K562 (cell line): ENCODE data around the gene RER1. TPM values are rescaled to one million over a fixed set of nuclear protein-coding genes. Genes with fewer than 3 reads are reported as not detected.

Experiments used
- ATAC-seq: fragments of 200-7000 bp; cut with Tn5 transposase; 3 replicates; pipeline ENCODE4 v1.9.1; 2020; ENCODE audit warnings: moderate library complexity
- BruUV-seq: library from RNA; stranded (reverse); fragments of 400-500 nt; replicated peaks from 2 replicates; lab custom pipeline; 2021; lab: Mats Ljungman, UMichigan
- CTCF ChIA-PET: fragments of 300-600 bp; formaldehyde crosslinking; extraction: SDS; loops from one replicate; lab custom pipeline; 2021; ENCODE audit warnings: low intra/inter-chr PET ratio; lab: Yijun Ruan, JAX
- POLR2A ChIA-PET: fragments of 300-600, 350-650 bp; sonication (Branson Sonifier 250); formaldehyde crosslinking; extraction: SDS; loops from one replicate; lab custom pipeline; 2021; ENCODE audit warnings: antibody characterized with exemption, inconsistent platforms; lab: Yijun Ruan, JAX
- DNase-seq, 4 experiments: peaks; one replicate each; pipeline versions ENCODE4 v3.0.0 to v3.0.0-alpha.2; 2011 to 2018; ENCODE audit warnings: low spot score in 3 of 4, mixed read lengths in 3 of 4; ENCODE audit errors: extremely low read depth in 1 of 4
- FAIRE-seq: peaks from 2 replicates; lab custom pipeline; 2011; peaks lifted over from hg19 to GRCh38; lab: Jason Lieb, UNC
- H2AFZ ChIP-seq: 2 replicates; pipeline ENCODE4 v1.6.0; 2011; ENCODE audit warnings: low read depth, low read length, control low read depth, inconsistent platforms
- H3K27ac ChIP-seq: fragments of 200-600 bp; 3 replicates; pipeline ENCODE4 v1.8.0; 2011; ENCODE audit warnings: low read depth, mild to moderate bottlenecking, control low read depth, inconsistent platforms, low read length, moderate library complexity, mixed read lengths; ENCODE audit errors: extremely low read depth
- H3K27me3 ChIP-seq, 2 experiments: fragments of 300-600 bp in 1 of 2; 2 replicates in 1 of 2; 3 replicates in 1 of 2; pipeline versions ENCODE4 v1.6.0 to v1.8.0; 2011; ENCODE audit warnings: inconsistent platforms in 2 of 2, low read length in 2 of 2, mild to moderate bottlenecking in 1 of 2, mixed read lengths in 1 of 2, moderate library complexity in 1 of 2; ENCODE audit not compliant: control insufficient read depth in 2 of 2, insufficient read depth in 2 of 2
- H3K36me3 ChIP-seq: fragments of 300-600 bp; 3 replicates; pipeline ENCODE4 v1.8.0; 2011; ENCODE audit warnings: mild to moderate bottlenecking, low read length, inconsistent platforms; ENCODE audit not compliant: control insufficient read depth, insufficient read depth
- H3K4me1 ChIP-seq, 2 experiments: fragments of 200-600 bp in 1 of 2; replicated peaks in 1 of 2; 2 replicates in 1 of 2; 3 replicates in 1 of 2; pipeline versions ENCODE4 v1.5.1 to v1.8.0; 2011; ENCODE audit warnings: inconsistent platforms in 2 of 2, low read length in 2 of 2, mild to moderate bottlenecking in 1 of 2, mixed read lengths in 1 of 2, moderate library complexity in 1 of 2; ENCODE audit not compliant: control insufficient read depth in 2 of 2, insufficient read depth in 2 of 2
- H3K4me2 ChIP-seq: 2 replicates; pipeline ENCODE4 v1.6.1; 2011; ENCODE audit warnings: low read length, control low read depth, inconsistent platforms, mixed read lengths; ENCODE audit not compliant: insufficient read depth
- H3K4me3 ChIP-seq: fragments of 200-600 bp; sonication (generic), shearing (Covaris generic); 2 replicates; pipeline ENCODE4 v1.5.1; 2016; ENCODE audit warnings: control low read depth, inconsistent platforms
- H3K79me2 ChIP-seq: fragments of 200-600 bp; 3 replicates; pipeline ENCODE4 v1.8.0; 2011; ENCODE audit warnings: low read length, inconsistent platforms; ENCODE audit not compliant: control insufficient read depth, insufficient read depth
- H3K9ac ChIP-seq, 2 experiments: 2 replicates each; pipeline versions ENCODE4 v1.6.0 to v1.6.1; 2011; ENCODE audit warnings: low read depth in 2 of 2, low read length in 2 of 2, control low read depth in 1 of 2, inconsistent platforms in 1 of 2, mild to moderate bottlenecking in 1 of 2, mixed read lengths in 1 of 2; ENCODE audit not compliant: insufficient read depth in 1 of 2
- H3K9me1 ChIP-seq: one replicate; pipeline ENCODE4 v1.6.0; 2011; ENCODE audit warnings: inconsistent platforms, mild to moderate bottlenecking, low read length, moderate library complexity; ENCODE audit not compliant: control insufficient read depth, insufficient read depth
- H3K9me3 ChIP-seq: replicated peaks from 2 replicates; pipeline ENCODE4 v1.5.1; 2011; ENCODE audit warnings: low read depth, low read length, inconsistent platforms; ENCODE audit not compliant: control insufficient read depth, insufficient read depth
- H4K20me1 ChIP-seq: replicated peaks from 2 replicates; pipeline ENCODE4 v1.6.1; 2011; ENCODE audit warnings: low read length, inconsistent platforms, mixed read lengths; ENCODE audit not compliant: control insufficient read depth, insufficient read depth
- GABPB2 ChIP-seq: fragments of 250-450 bp; sonication (Bioruptor Pico); conservative IDR thresholded peaks from 2 replicates; pipeline ENCODE4 v1.5.1; 2021; ENCODE audit warnings: mild to moderate bottlenecking
- HMG20B ChIP-seq: fragments of 250-450 bp; sonication (Bioruptor Pico); IDR thresholded peaks from 2 replicates; pipeline ENCODE4 v1.5.0; 2021; ENCODE audit warnings: mild to moderate bottlenecking
- NR4A1 ChIP-seq, 2 experiments: fragments of 250-450 bp in 1 of 2; fragments of 450-650 bp in 1 of 2; sonication (Bioruptor Pico) in 1 of 2; IDR thresholded peaks; 2 replicates each; pipeline versions ENCODE4 v1.4.0 to v1.6.1; 2016 to 2020; ENCODE audit warnings: mild to moderate bottlenecking in 2 of 2, missing compliant biosample characterization in 1 of 2, missing genetic modification characterization in 1 of 2, moderate library complexity in 1 of 2
- PRPF4 ChIP-seq: fragments of 200-400 bp; formaldehyde crosslinking; IDR thresholded peaks from one replicate; pipeline ENCODE4 v1.6.1; 2017; ENCODE audit warnings: low read length, low read depth, mild to moderate bottlenecking; ENCODE audit not compliant: insufficient read depth, poor library complexity, severe bottlenecking
- RBM14 ChIP-seq: fragments of 200-400 bp; formaldehyde crosslinking; IDR thresholded peaks from 2 replicates; pipeline ENCODE4 v1.6.1; 2018; ENCODE audit warnings: low read depth, mild to moderate bottlenecking, low read length, moderate library complexity, borderline replicate concordance; ENCODE audit not compliant: insufficient read depth
- SIN3A ChIP-seq, 2 experiments: fragments of 150-350 bp in 1 of 2; IDR thresholded peaks; 2 replicates each; pipeline ENCODE4 v1.6.1; 2011 to 2016; ENCODE audit warnings: borderline replicate concordance in 2 of 2, low read depth in 2 of 2, low read length in 2 of 2, mild to moderate bottlenecking in 2 of 2, moderate library complexity in 2 of 2; ENCODE audit not compliant: control insufficient read depth in 1 of 2
- TSC22D4 ChIP-seq: fragments of 450-650 bp; IDR thresholded peaks from 2 replicates; pipeline ENCODE4 v1.6.1; 2016; ENCODE audit warnings: missing genetic modification characterization, missing biosample characterization, control low read depth
- ZNF24 ChIP-seq: fragments of 450-650 bp; IDR thresholded peaks from 2 replicates; pipeline ENCODE4 v1.6.1; 2016
- ZNF324 ChIP-seq: fragments of 250-450 bp; sonication (Bioruptor Pico); IDR thresholded peaks from 2 replicates; pipeline ENCODE4 v1.4.0; 2020; ENCODE audit warnings: mild to moderate bottlenecking
- ZNF561 ChIP-seq: fragments of 450-650 bp; formaldehyde crosslinking; conservative IDR thresholded peaks from 2 replicates; pipeline ENCODE4 v1.4.0; 2020; ENCODE audit warnings: mild to moderate bottlenecking, moderate library complexity
- WGBS: fragments of 100-300 bp; shearing (Covaris generic); methylation state at CpG from one replicate; pipeline ENCODE4 v1.1.6; 2016; ENCODE audit warnings: low coverage, mixed read lengths; ENCODE audit not compliant: insufficient coverage; ENCODE audit errors: missing lambda C conversion rate; 5-methylcytosine and 5-hydroxymethylcytosine counted together
- in situ Hi-C: fragments of 300-500 bp; cut with MboI; formaldehyde crosslinking; loops from 4 replicates; pipeline ENCODE4 v1.15.0; 2018; ENCODE audit warnings: inconsistent platforms, mixed read lengths
- intact Hi-C: fragments of 100-400 bp; cut with micrococcal nuclease; formaldehyde crosslinking; loops from 2 replicates; pipeline ENCODE4 v1.14.2; 2022
- polyA plus RNA-seq, 8 experiments: library from polyadenylated mRNA; depleted of rRNA in 4 of 8; stranded (reverse) in 5 of 8; unstranded in 3 of 8; fragments of >200 nt; fragmentation: Nextera tagmentation in 2 of 8; fragmentation: Illumina TruSeq in 1 of 8; extraction: Ambion mirVana in 2 of 8; extraction: Trizol in 1 of 8; gene quantifications; 2 replicates each; pipeline versions ENCODE4 v1.2.1 to v1.2.3, GENCODE V29; 2011 to 2014; ENCODE audit warnings: inconsistent platforms in 1 of 8, missing spikeins in 1 of 8
- total RNA-seq, 7 experiments: library from RNA; depleted of rRNA in 6 of 7; stranded (reverse); fragments of >200 nt in 6 of 7; fragmentation: Illumina TruSeq in 2 of 7; extraction: Trizol in 2 of 7; gene quantifications; 2 replicates each; pipeline versions ENCODE4 v1.2.1 to v1.2.3, GENCODE V29; 2011 to 2021; ENCODE audit warnings: low replicate concordance in 1 of 7
- TF ChIP-seq, protein P1 (sequence below): fragments of 450-650 bp; IDR thresholded peaks from 2 replicates; pipeline ENCODE4 v1.6.1; 2017; ENCODE audit warnings: mild to moderate bottlenecking, moderate library complexity

RER1 gene
- total and polyA plus RNA-seq, 9 of the 15 experiments (the other 6 are each of a cell fraction or from before 2014, with no cell fraction given), result 19.6 to 354 (median 183) TPM

DNA sequence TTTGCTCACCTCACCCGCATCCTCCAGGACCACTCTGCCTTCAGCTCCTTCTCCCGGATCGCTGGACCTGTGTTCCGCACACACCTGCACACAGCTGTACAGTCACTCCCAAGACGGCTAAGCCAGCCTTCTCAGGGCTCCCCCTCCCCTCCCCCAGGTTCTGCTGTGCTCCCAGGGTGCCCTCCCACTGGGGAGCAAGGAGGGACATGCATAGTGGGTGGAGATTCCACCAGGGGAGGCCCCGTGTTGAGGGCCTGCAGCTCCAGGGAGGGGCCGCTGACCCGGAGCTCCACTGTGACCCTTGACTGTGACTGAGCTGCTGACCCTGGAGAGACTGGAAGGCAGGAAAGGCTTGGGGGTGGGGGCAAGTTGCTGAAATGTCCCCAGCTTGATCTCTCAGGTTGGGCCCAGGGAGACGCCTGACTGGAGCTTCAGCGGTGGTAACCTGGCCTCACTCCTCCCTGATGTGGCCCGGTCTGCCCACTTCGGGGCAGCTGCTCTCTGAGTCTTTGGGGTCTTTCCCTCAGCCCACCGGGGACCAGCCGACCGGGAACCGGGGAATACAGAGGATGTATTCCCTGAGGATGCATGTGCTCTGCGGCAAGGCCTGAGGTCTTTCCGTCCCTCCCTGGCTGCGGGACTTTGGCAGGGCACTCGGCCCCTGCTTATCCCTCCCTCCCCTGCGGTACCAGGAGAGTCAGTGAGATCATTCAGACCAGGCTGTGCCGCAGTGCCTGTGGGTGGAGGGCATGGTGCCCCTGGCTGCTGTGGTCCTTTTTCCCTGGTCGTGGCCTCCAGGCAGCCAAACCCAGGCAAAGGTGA, 55.8 kb downstream of the RER1 start:
- peaks cover 14% of the 10 kb centered on the region for H4K20me1 ChIP-seq
- intact Hi-C loops (no loop called here), in situ Hi-C loops (no loop called here)
- H3K27me3 ChIP-seq, result peaks cover 16 to 70% of the 10 kb centered on the region in 2 experiments; a peak in 4 of 5 replicates
- no TSS peak for BruUV-seq
- H3K9me3 ChIP-seq, result no peaks in the 10 kb centered on the region
- H3K9me1 ChIP-seq, result no peaks in the 10 kb centered on the region
- H3K79me2 ChIP-seq, result no peaks in the 10 kb centered on the region
- no peak overlapping the region for H3K27ac ChIP-seq
- TF ChIP-seq RBM14, result no peak
- no peak for TF ChIP-seq PRPF4
- TF ChIP-seq ZNF24, result no peak
- no peak for TF ChIP-seq GABPB2 (CRISPR knock-in tag)
- TF ChIP-seq ZNF561 (CRISPR knock-in tag), result no peak
- no peak for TF ChIP-seq NR4A1 (CRISPR knock-in tag; IDR thresholded peaks at IDR 0.05)
- no peak for TF ChIP-seq NR4A1 (tag; IDR thresholded peaks at IDR 0.05)
- no peak for TF ChIP-seq SIN3A (IDR thresholded peaks at IDR 0.05; ENCODE audit: borderline replicate concordance in 2 of 2, control insufficient read depth in 1 of 2, low read depth in 2 of 2, low read length in 2 of 2)
- TF ChIP-seq, protein P1, sequence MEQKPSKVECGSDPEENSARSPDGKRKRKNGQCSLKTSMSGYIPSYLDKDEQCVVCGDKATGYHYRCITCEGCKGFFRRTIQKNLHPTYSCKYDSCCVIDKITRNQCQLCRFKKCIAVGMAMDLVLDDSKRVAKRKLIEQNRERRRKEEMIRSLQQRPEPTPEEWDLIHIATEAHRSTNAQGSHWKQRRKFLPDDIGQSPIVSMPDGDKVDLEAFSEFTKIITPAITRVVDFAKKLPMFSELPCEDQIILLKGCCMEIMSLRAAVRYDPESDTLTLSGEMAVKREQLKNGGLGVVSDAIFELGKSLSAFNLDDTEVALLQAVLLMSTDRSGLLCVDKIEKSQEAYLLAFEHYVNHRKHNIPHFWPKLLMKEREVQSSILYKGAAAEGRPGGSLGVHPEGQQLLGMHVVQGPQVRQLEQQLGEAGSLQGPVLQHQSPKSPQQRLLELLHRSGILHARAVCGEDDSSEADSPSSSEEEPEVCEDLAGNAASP, result no peak
- TF ChIP-seq HMG20B (CRISPR knock-in tag), result no peak
- TF ChIP-seq TSC22D4 (tag), result no peak
- TF ChIP-seq ZNF324 (CRISPR knock-in tag), result no peak
- H3K36me3 ChIP-seq, result no peaks in the 10 kb centered on the region
- H3K4me1 ChIP-seq, result peaks cover 0 to 61% of the 10 kb centered on the region in 2 experiments; a peak in 3 of 5 replicates
- H2AFZ ChIP-seq, result no peak overlapping the region
- DNase-seq, result peak in 2 of 4 experiments; percentile 47 to 53
- peak; percentile 10 for ATAC-seq
- CTCF ChIA-PET, result no interaction called here
- no peak overlapping the region for H3K4me3 ChIP-seq
- POLR2A ChIA-PET, result interaction anchor here (0.6 to 2.0 kb wide), 5 partner anchors 9 to 48 kb away, joined by 3 to 10 read pairs (median 3); no protein-coding TSS in a partner anchor
- WGBS, result 17% methylated on average over 22 of the region's 23 CpGs
- no peak overlapping the region for H3K4me2 ChIP-seq
- no peak overlapping the region; a peak in 1 of 4 replicates for H3K9ac ChIP-seq
- no peak for FAIRE-seq
